ENCODE data around the gene SNX25.

Gene SNX25

GRCh38 chr4:185265942-185266341 is 56.5 kb downstream of the SNX25 start:
- no peak for DNase-seq (ENCODE audit: low spot score)

DNA sequence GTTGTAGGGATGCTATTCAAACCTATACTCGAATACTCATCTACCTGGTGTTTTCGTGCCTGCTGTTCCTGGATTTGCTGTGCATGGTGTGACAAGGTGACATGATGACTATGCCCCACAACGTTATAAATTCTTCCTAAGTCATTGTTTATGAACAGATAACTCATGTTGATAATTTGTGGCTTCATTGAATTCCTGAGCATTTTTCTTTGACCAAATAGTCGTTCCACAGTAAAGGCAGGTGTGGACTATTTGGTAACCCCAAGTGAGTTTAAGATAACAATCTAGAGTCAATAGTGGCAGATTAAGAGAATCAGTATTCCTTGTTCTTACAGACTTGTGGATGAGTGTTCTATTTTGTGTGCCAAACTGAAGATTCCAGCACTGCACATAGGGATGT is 59.9 kb downstream of the SNX25 start:
- DNase-seq (ENCODE audit: low spot score), result no peak

DNA sequence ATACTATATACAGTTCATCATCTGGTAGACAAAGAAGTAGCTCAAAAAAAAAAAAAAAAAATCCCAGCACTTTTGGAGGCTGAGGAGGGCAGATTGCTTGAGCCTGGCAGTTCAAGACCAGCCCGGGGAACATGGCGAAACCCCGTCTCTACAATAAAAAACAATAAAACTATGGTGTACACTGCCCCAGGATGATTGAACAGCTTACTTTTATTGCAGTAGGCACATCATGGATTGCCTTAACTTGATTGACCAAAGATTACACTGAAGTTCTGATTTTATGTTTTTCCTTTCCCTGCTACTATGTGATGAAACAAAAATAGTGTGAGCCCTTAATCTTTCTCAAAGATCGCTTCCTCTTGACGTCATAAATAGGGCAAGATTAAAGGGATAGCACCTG is 60.6 kb downstream of the SNX25 start:
- DNase-seq (ENCODE audit: low spot score), result no peak

DNA sequence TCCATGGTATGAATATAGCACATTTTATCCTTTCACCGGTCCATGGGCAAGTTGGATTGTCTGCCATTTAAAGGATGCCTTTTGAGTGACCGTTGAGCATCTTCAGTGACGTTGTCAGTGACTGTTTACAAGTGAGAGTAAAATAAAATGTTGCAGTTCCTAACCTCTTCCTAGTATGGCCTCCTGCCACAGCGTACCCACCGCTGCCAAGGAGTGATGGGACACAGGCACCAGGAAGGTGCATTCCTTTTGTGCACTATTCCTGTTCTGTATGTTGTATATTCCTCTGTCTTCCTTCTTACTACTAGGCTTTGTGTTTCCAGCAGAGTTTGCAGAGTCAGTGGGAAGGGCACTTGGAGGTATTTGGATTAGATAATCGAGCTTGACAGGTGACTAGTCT is 61.5 kb downstream of the SNX25 start:
- peak; percentile 49 for DNase-seq (ENCODE audit: low spot score)

DNA sequence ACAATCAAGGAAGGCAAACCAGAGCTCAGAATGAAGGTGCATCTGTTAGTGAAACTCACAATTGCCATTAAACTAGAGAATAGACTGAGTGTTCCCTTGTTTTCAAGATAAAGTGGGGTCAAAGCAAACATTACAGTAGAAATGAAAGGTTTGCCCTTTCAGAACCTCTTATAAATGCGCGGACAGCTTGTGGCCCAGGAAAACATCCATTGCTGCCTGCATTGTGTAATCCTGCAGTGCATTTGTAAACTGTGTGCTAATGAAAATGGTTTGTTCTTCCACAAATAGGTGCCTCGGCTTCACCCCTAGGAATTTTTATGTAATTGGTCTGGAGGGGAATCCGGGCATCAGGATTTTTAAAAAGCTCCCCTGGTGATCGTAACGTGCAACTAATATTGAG is 62.8 kb downstream of the SNX25 start:
- DNase-seq (ENCODE audit: low spot score), result no peak

DNA sequence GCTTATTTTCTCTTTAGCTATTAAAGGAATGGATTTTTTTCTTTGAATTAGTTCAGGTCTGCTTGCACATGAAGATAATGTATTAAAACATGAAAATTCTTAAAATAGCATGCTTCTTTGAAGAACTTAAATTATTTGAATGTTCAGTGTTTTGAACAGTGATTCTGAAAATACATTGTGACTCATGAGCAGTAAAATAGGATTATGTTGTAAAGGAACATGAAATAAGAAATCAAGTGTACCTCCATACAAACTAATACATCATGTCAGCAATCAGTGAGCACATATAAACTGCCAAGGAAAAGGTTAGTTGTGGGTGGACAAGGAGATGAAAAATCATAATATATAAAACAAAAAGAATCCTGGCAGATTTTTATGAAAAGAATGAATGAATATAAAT is 66.1 kb downstream of the SNX25 start:
- no peak for DNase-seq (ENCODE audit: low spot score)

GRCh38 chr4:185276036-185276435 is 66.6 kb downstream of the SNX25 start:
- no peak for DNase-seq (ENCODE audit: low spot score)

- no peak for DNase-seq (ENCODE audit: low spot score)
Measured at GRCh38 chr4:185278716-185279115, 69.3 kb downstream of the SNX25 start.

DNA sequence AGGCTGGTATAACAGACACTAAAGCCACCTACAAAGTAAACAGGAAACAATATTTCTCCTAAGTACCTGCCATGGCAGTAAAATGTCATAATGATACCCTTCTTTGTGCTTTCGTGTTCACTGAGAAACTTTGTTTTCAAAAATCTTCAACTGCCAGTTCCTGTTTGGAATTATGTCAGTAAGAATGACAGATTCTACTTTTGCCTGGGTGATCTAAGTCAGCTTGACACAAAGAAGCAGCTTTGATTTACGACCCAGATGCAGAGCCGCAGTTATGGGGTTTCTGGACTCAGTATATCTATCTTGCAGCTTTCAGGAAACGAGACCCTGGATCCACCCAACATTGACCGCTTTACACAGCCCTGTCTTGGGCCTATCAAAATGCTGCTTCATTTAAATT is 71.2 kb downstream of the SNX25 start:
- no peak for DNase-seq (ENCODE audit: low spot score)

- DNase-seq (ENCODE audit: low spot score), result no peak
Measured at GRCh38 chr4:185282968-185283367, 73.6 kb downstream of the SNX25 start.

DNA sequence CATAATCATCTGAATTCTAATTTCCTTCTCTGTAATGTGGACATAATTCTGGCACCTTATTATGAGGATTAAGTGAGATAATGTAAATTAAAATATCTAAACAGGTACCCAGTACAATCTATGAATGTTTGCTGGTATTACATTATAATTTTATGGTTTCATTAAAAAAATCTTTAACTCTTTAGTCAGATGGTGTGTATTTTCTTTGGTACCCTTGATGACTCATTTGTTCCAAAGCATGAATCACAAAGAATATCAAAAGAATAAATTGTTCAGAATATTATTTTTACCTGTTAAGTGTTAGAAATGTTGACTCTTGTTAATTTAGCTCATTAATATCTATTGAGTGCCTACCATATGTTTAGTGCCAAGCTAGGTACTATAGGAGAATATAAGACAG is 74.3 kb downstream of the SNX25 start:
- no peak for DNase-seq (ENCODE audit: low spot score)

DNA sequence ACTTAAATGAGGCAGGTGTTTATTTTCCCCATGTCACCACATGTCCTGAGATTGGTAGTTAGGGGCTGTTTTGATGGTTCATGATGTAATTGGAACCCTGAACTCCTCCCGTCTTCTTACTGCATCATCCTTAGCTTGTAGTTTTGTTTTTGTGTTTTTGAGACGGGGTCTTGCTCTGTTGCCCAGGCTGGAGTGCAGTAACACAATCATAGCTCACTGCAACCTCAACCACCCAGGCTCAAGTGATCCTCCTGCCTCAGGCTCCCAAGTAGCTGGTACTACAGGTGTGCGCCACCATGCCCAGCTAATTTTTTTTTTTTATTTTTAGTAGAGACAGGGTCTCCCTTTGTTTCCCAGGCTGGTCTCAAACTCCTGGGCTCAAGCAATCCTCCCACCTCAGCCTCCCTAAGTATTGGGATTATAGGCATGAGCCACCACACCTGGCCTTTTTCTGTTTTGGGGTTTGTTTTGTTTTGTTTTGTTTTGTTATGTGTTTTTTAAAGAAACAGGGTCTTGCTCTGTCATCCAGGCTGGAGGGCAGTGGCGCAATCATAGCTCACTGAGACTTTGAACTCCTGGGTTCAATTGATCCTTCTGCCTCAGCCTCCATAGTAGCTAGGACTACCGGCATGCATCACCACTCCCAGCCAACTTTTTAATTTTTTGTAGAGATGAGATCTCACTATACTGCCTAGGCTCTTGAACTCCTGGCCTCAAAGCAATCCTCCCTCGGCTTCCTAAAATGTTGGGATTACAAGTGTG is 76.4 kb downstream of the SNX25 start:
- no peak for DNase-seq (ENCODE audit: low spot score)

GRCh38 chr4:185286571-185286970 is 77.2 kb downstream of the SNX25 start:
- DNase-seq (ENCODE audit: low spot score), result no peak

GRCh38 chr4:185287031-185287430 is 77.6 kb downstream of the SNX25 start:
- no peak for DNase-seq (ENCODE audit: low spot score)

- no peak for DNase-seq (ENCODE audit: low spot score)
Measured at GRCh38 chr4:185290018-185290607, 80.7 kb downstream of the SNX25 start.

GRCh38 chr4:185290656-185291055 is 81.3 kb downstream of the SNX25 start:
- no peak for DNase-seq (ENCODE audit: low spot score)

- DNase-seq (ENCODE audit: low spot score), result no peak
Measured at GRCh38 chr4:185293202-185293601, 83.8 kb downstream of the SNX25 start.

- no peak for DNase-seq (ENCODE audit: low spot score)
Measured at GRCh38 chr4:185296665-185297460, 87.5 kb downstream of the SNX25 start.

GRCh38 chr4:185298728-185299430 is 89.5 kb downstream of the SNX25 start:
- no peak for DNase-seq (ENCODE audit: low spot score)

- DNase-seq (ENCODE audit: low spot score), result no peak
Measured at GRCh38 chr4:185304541-185304940, 95.1 kb downstream of the SNX25 start.

- DNase-seq (ENCODE audit: low spot score), result peak; percentile 18
Measured at GRCh38 chr4:185304944-185305690, 95.7 kb downstream of the SNX25 start.

- DNase-seq (ENCODE audit: low spot score), result peak; percentile 47
Measured at GRCh38 chr4:185305979-185306442, 96.6 kb downstream of the SNX25 start.
